H1 (cell line): ENCODE results near the gene MYLK3. TPM values are rescaled to one million over a fixed set of nuclear protein-coding genes. Genes with fewer than 3 reads are reported as not detected.

ENCODE experiments used
- CBX8 ChIP-seq: fragments of 300-800, 300-1000 bp; sonication (generic); IDR thresholded peaks from 2 replicates; pipeline ENCODE4 v1.7.1; 2016; ENCODE audit warnings: low read depth, low read length, borderline replicate concordance
- EP300 ChIP-seq, 2 experiments: IDR thresholded peaks; 1 replicate in 1 of 2; 2 replicates in 1 of 2; pipeline ENCODE4 v1.6.1; 2011 to 2012; ENCODE audit warnings: low read depth in 2 of 2, low read length in 2 of 2, mild to moderate bottlenecking in 2 of 2, borderline replicate concordance in 1 of 2, inconsistent platforms in 1 of 2, moderate library complexity in 1 of 2
- GABPA ChIP-seq: IDR thresholded peaks from 2 replicates; pipeline ENCODE4 v1.6.1; 2011; ENCODE audit warnings: mild to moderate bottlenecking, low read length, moderate library complexity, borderline replicate concordance; ENCODE audit not compliant: insufficient read depth
- RAD21 ChIP-seq, 2 experiments: IDR thresholded peaks in 1 of 2; conservative IDR thresholded peaks in 1 of 2; 2 replicates each; pipeline ENCODE4 v1.6.1; 2011; ENCODE audit warnings: low read depth in 2 of 2, low read length in 2 of 2, improper control_type of control experiment in 1 of 2, inconsistent platforms in 1 of 2, mild to moderate bottlenecking in 1 of 2, moderate library complexity in 1 of 2
- SAP30 ChIP-seq: fragments of 300-600 bp; sonication (generic); IDR thresholded peaks from 2 replicates; pipeline ENCODE4 v1.7.1; 2012; ENCODE audit warnings: low read length, moderate library complexity, mild to moderate bottlenecking, inconsistent platforms; ENCODE audit not compliant: insufficient read depth, insufficient replicate concordance
- TEAD4 ChIP-seq: IDR thresholded peaks from 2 replicates; pipeline ENCODE4 v1.6.1; 2012; ENCODE audit warnings: low read depth, low read length, inconsistent platforms, mixed read lengths
- polyA plus RNA-seq, 7 experiments: library from polyadenylated mRNA; depleted of rRNA in 3 of 7; stranded (reverse) in 5 of 7; unstranded in 2 of 7; fragments of >200 nt in 5 of 7; fragments of 200-250 nt in 2 of 7; gene quantifications; 1 replicate in 5 of 7; 2 replicates in 1 of 7; 4 replicates in 1 of 7; pipeline versions ENCODE4 v1.2.1 to v1.2.3, GENCODE V29; 2011 to 2013; ENCODE audit warnings: missing spikeins in 2 of 7, mixed read lengths in 2 of 7
- total RNA-seq: library from RNA; stranded (reverse); fragmentation: NEBNext Ultra II Directional; extraction: Animal tissue kit (Norgen Biotek cat#: 25700); gene quantifications from 2 replicates; pipeline ENCODE4 v1.2.1, GENCODE V29; 2021
- TF ChIP-seq, protein P1 (sequence below): IDR thresholded peaks from 2 replicates; pipeline ENCODE4 v1.6.1; 2011; ENCODE audit warnings: low read depth, mild to moderate bottlenecking, low read length; ENCODE audit not compliant: insufficient read depth

Gene MYLK3
- total and polyA plus RNA-seq, 2 of the 8 experiments (the other 6 are each of a cell fraction or from before 2014, with no cell fraction given), result 0.14 to 0.35 TPM

DNA sequence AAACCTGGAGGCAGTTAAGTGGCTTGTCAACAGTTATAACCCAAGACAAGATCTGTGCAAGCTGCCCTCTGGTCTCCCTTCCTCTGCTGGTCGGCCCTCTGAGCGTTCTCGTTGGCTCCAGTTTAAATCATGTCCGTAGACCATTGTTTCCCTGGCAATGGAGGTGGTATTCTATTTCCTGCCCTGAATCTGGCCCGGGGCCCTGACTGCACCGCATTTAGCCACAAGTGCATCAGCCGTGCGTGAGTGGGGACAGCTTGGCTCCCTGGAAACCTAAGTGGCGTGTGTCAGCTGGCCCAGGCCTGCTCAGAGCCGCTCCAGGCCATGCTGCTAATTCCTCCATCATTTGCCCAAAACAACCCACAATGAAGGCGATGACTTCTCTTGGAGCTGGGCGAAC, 15.0 kb upstream of the MYLK3 start (continued):
- TF ChIP-seq SAP30 (no peak), GABPA (no peak), CBX8 (no peak), TEAD4 (no peak), RAD21 (IDR thresholded peaks at IDR 0.05 in 1 of 2, conservative IDR thresholded peaks at IDR 0.05 in 1 of 2; ENCODE audit: low read depth in 2 of 2, low read length in 2 of 2) (no peak), EP300 (IDR thresholded peaks at IDR 0.05; ENCODE audit: borderline replicate concordance in 1 of 2, low read depth in 2 of 2, low read length in 2 of 2) (no peak)
- TF ChIP-seq, protein P1, sequence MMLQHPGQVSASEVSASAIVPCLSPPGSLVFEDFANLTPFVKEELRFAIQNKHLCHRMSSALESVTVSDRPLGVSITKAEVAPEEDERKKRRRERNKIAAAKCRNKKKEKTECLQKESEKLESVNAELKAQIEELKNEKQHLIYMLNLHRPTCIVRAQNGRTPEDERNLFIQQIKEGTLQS, result no peak
